HepG2 (cell line): ENCODE measurements around the gene PTPA. TPM values are rescaled to one million over a fixed set of nuclear protein-coding genes. Genes with fewer than 3 reads are reported as not detected.

ENCODE experiments used
- BRD4 ChIP-seq: sonication (generic); formaldehyde crosslinking; IDR thresholded peaks from 2 replicates; pipeline ENCODE4 v1.4.0; 2020; ENCODE audit warnings: missing genetic modification reagents
- CEBPG ChIP-seq: IDR thresholded peaks from 2 replicates; pipeline ENCODE4 v1.6.1; 2016
- CENPX ChIP-seq: sonication (generic); formaldehyde crosslinking; IDR thresholded peaks from 2 replicates; pipeline ENCODE4 v1.9.0; 2021; ENCODE audit warnings: mild to moderate bottlenecking, missing genetic modification reagents, moderate library complexity
- ELF4 ChIP-seq: sonication (generic); formaldehyde crosslinking; IDR thresholded peaks from 2 replicates; pipeline ENCODE4 v1.5.0; 2020; ENCODE audit warnings: missing genetic modification reagents, mild to moderate bottlenecking, moderate library complexity, borderline replicate concordance
- MED8 ChIP-seq: sonication (generic); formaldehyde crosslinking; IDR thresholded peaks from 2 replicates; pipeline ENCODE4 v1.8.1; 2023; ENCODE audit warnings: mild to moderate bottlenecking, missing genetic modification reagents; ENCODE audit not compliant: insufficient replicate concordance
- MEIS2 ChIP-seq: sonication (generic); formaldehyde crosslinking; IDR thresholded peaks from 2 replicates; pipeline ENCODE4 v1.9.0; 2021; ENCODE audit warnings: mild to moderate bottlenecking, missing genetic modification reagents
- NFIB ChIP-seq: sonication (generic); formaldehyde crosslinking; IDR thresholded peaks from 2 replicates; pipeline ENCODE4 v1.9.0; 2021; ENCODE audit warnings: missing genetic modification reagents, mild to moderate bottlenecking, borderline replicate concordance
- RFX1 ChIP-seq: fragments of 450-650 bp; IDR thresholded peaks from 2 replicates; pipeline ENCODE4 v1.6.1; 2017
- SAP130 ChIP-seq: IDR thresholded peaks from 2 replicates; pipeline ENCODE4 v1.6.1; 2016; ENCODE audit warnings: low read depth
- SOX6 ChIP-seq, 2 experiments: fragments of 450-650 bp in 1 of 2; sonication (generic) in 1 of 2; formaldehyde crosslinking in 1 of 2; IDR thresholded peaks; 2 replicates each; pipeline versions ENCODE4 v1.4.0 to v1.6.1; 2017 to 2020; ENCODE audit warnings: antibody characterized with exemption in 1 of 2, mild to moderate bottlenecking in 1 of 2, missing genetic modification reagents in 1 of 2
- SRSF9 ChIP-seq: fragments of 200-400 bp; formaldehyde crosslinking; IDR thresholded peaks from 2 replicates; pipeline ENCODE4 v1.6.1; 2018; ENCODE audit warnings: borderline replicate concordance, mild to moderate bottlenecking, low read depth, low read length; ENCODE audit not compliant: insufficient read depth, poor library complexity, severe bottlenecking
- ZBTB1 ChIP-seq: sonication (generic); formaldehyde crosslinking; IDR thresholded peaks from 2 replicates; pipeline ENCODE4 v1.4.0; 2020; ENCODE audit warnings: missing genetic modification reagents, borderline replicate concordance
- ZNF136 ChIP-seq: sonication (generic); formaldehyde crosslinking; IDR thresholded peaks from 2 replicates; pipeline ENCODE4 v1.8.1; 2022; ENCODE audit warnings: low read depth, mild to moderate bottlenecking, moderate library complexity, missing genetic modification reagents
- ZNF564 ChIP-seq: sonication (generic); formaldehyde crosslinking; IDR thresholded peaks from 2 replicates; pipeline ENCODE4 v1.8.1; 2023; ENCODE audit warnings: mild to moderate bottlenecking, missing genetic modification reagents
- ZNF570 ChIP-seq: sonication (generic); formaldehyde crosslinking; IDR thresholded peaks from 2 replicates; pipeline ENCODE4 v1.4.0; 2020; ENCODE audit warnings: mild to moderate bottlenecking, missing genetic modification reagents, borderline replicate concordance
- ZNF674 ChIP-seq: sonication (generic); formaldehyde crosslinking; IDR thresholded peaks from 2 replicates; pipeline ENCODE4 v1.5.0; 2020; ENCODE audit warnings: low read depth, mild to moderate bottlenecking, missing genetic modification reagents
- ZNF83 ChIP-seq: sonication (generic); formaldehyde crosslinking; IDR thresholded peaks from 2 replicates; pipeline ENCODE4 v1.4.0; 2020; ENCODE audit warnings: missing genetic modification reagents, mild to moderate bottlenecking, borderline replicate concordance
- ZNF850 ChIP-seq: sonication (generic); formaldehyde crosslinking; conservative IDR thresholded peaks from 2 replicates; pipeline ENCODE4 v1.9.0; 2021; ENCODE audit warnings: mild to moderate bottlenecking, missing genetic modification reagents
- polyA plus RNA-seq, 8 experiments: library from polyadenylated mRNA; depleted of rRNA in 3 of 8; stranded (reverse) in 7 of 8; unstranded in 1 of 8; fragments of >200 nt; fragmentation: Illumina TruSeq in 4 of 8; extraction: Trizol in 4 of 8; gene quantifications; 2 replicates each; pipeline versions ENCODE4 v1.2.1 to v1.2.3, GENCODE V29; 2011 to 2016; ENCODE audit warnings: low read depth in 4 of 8, missing spikeins in 1 of 8, mixed read lengths in 1 of 8; ENCODE audit not compliant: insufficient read depth in 1 of 8
- total RNA-seq, 5 experiments: library from RNA; depleted of rRNA; stranded (reverse); fragments of >200 nt; fragmentation: Illumina TruSeq; extraction: Trizol; gene quantifications; 2 replicates each; pipeline ENCODE4 v1.2.3, GENCODE V29; 2016; ENCODE audit warnings: low read depth in 1 of 5
- TF ChIP-seq, protein P1 (sequence below), 2 experiments: fragments of 450-650 bp in 1 of 2; sonication (generic) in 1 of 2; formaldehyde crosslinking in 1 of 2; IDR thresholded peaks; 2 replicates each; pipeline versions ENCODE4 v1.6.1 to v1.8.0; 2016 to 2022; ENCODE audit warnings: antibody characterized with exemption in 1 of 2, mild to moderate bottlenecking in 1 of 2, missing genetic modification reagents in 1 of 2

Gene PTPA
- total and polyA plus RNA-seq, 2 of the 13 experiments (the other 11 are each of a cell fraction or from before 2014, with no cell fraction given): 79.3 to 105 TPM

DNA sequence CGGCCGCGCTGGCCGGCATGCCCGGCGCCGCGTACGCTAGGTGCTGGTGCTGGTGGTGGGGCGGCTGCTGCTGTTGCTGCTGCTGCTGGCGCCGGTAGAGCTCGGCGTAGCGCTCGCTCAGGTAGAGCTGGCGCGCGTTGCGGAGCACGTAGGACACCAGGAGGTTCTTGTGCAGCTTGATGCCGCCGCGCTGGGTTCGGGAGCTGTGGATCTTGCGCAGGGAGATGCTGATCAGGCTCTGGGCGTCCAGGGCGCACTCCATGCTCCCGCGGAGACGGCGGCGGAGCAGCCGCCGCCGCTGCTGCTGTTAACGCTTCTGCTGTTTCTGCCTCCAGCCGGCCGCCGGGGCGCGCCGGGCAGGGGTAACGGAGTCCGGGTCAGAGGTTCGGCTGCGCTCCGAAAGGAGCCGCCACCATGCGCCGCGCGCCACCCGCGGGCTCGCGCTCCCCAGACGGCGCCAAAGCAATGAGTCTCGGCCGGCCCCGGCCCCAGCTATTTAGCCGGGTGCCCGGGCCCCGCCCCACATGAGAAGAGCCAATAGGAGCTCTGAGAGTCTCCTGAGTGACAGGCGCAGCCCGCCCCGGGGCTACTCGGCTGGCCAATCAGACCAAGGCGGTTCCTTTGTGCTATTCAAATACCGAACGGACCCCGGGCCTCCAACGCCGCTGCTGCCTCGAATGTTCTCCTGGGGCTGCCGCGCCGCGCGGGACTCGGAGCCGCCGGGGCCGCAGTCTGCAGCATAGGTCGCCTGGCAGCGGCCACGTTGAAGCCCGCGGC, 66.8 kb downstream of the PTPA start, which contains the start of gene IER5L (continued):
- TF ChIP-seq, protein P1, sequence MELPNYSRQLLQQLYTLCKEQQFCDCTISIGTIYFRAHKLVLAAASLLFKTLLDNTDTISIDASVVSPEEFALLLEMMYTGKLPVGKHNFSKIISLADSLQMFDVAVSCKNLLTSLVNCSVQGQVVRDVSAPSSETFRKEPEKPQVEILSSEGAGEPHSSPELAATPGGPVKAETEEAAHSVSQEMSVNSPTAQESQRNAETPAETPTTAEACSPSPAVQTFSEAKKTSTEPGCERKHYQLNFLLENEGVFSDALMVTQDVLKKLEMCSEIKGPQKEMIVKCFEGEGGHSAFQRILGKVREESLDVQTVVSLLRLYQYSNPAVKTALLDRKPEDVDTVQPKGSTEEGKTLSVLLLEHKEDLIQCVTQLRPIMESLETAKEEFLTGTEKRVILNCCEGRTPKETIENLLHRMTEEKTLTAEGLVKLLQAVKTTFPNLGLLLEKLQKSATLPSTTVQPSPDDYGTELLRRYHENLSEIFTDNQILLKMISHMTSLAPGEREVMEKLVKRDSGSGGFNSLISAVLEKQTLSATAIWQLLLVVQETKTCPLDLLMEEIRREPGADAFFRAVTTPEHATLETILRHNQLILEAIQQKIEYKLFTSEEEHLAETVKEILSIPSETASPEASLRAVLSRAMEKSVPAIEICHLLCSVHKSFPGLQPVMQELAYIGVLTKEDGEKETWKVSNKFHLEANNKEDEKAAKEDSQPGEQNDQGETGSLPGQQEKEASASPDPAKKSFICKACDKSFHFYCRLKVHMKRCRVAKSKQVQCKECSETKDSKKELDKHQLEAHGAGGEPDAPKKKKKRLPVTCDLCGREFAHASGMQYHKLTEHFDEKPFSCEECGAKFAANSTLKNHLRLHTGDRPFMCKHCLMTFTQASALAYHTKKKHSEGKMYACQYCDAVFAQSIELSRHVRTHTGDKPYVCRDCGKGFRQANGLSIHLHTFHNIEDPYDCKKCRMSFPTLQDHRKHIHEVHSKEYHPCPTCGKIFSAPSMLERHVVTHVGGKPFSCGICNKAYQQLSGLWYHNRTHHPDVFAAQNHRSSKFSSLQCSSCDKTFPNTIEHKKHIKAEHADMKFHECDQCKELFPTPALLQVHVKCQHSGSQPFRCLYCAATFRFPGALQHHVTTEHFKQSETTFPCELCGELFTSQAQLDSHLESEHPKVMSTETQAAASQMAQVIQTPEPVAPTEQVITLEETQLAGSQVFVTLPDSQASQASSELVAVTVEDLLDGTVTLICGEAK (IDR thresholded peaks at IDR 0.05): no peak
- TF ChIP-seq, protein P1 (CRISPR knock-in tag; IDR thresholded peaks at IDR 0.05): peak; percentile 38; the same call in 1 of the 2 replicates
- TF ChIP-seq MEIS2 (peak; percentile 65; the same call in 1 of the 2 replicates), BRD4 (CRISPR knock-in tag) (no peak), SAP130 (CRISPR knock-in tag) (peak; percentile 91), ZBTB1 (CRISPR knock-in tag) (no peak), ZNF564 (CRISPR knock-in tag) (peak; percentile 12; the same call in 1 of the 2 replicates), CENPX (CRISPR knock-in tag) (no peak), NFIB (CRISPR knock-in tag) (no peak), ELF4 (CRISPR knock-in tag) (0 out of 2 replicates have a peak, but pooled peaks have one; percentile 42), RFX1 (no peak), MED8 (CRISPR knock-in tag) (no peak), ZNF674 (CRISPR knock-in tag) (no peak), CEBPG (no peak), SRSF9 (no peak), ZNF850 (0 out of 2 replicates have a peak, but pooled peaks have one; percentile 59), ZNF136 (CRISPR knock-in tag) (0 out of 2 replicates have a peak, but pooled peaks have one; percentile 64), ZNF570 (CRISPR knock-in tag) (no peak), ZNF83 (no peak), SOX6 (IDR thresholded peaks at IDR 0.05) (no peak), SOX6 (CRISPR knock-in tag; IDR thresholded peaks at IDR 0.05) (peak; percentile 61; the same call in 1 of the 2 replicates)
